Epithelial cell of esophagus (primary cell): ENCODE results near the gene PBRM1.

Experiments used
- DNase-seq: peaks from one replicate; pipeline ENCODE4 v3.0.0; 2010; ENCODE audit warnings: low read depth
- H3K4me3 ChIP-seq: 2 replicates; pipeline ENCODE4 v1.5.1; 2011; ENCODE audit warnings: mild to moderate bottlenecking, low read length, control low read depth
- TF ChIP-seq, protein P1 (sequence below): IDR thresholded peaks from 2 replicates; pipeline ENCODE4 v1.5.1; 2011; ENCODE audit warnings: low read depth, mild to moderate bottlenecking, low read length, control low read depth, inconsistent platforms; ENCODE audit not compliant: insufficient read depth; ENCODE audit errors: missing control alignments

The PBRM1 gene

DNA sequence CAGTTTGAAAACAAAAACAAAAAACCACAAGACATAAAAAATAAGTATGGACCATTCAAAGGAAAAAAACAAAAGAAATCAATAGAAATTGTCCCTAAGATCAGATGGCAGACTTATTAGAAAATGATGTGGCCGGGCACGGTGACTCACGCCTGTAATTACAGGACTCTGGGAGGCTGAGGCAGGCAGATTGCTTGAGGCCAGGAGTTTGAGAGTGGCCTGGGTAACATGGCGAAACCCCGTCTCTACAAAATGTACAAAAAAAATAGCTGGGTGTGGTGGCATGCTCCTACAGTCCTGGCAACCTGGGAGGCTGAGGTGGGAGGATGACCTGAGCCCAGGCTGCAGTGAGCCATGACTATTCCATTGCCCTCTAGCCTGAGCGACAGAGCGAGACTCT lies 36.8 kb upstream of the PBRM1 start:
- peak; percentile 43 for DNase-seq
- no peak overlapping the region for H3K4me3 ChIP-seq
- TF ChIP-seq, protein P1, sequence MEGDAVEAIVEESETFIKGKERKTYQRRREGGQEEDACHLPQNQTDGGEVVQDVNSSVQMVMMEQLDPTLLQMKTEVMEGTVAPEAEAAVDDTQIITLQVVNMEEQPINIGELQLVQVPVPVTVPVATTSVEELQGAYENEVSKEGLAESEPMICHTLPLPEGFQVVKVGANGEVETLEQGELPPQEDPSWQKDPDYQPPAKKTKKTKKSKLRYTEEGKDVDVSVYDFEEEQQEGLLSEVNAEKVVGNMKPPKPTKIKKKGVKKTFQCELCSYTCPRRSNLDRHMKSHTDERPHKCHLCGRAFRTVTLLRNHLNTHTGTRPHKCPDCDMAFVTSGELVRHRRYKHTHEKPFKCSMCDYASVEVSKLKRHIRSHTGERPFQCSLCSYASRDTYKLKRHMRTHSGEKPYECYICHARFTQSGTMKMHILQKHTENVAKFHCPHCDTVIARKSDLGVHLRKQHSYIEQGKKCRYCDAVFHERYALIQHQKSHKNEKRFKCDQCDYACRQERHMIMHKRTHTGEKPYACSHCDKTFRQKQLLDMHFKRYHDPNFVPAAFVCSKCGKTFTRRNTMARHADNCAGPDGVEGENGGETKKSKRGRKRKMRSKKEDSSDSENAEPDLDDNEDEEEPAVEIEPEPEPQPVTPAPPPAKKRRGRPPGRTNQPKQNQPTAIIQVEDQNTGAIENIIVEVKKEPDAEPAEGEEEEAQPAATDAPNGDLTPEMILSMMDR: no peak

DNA sequence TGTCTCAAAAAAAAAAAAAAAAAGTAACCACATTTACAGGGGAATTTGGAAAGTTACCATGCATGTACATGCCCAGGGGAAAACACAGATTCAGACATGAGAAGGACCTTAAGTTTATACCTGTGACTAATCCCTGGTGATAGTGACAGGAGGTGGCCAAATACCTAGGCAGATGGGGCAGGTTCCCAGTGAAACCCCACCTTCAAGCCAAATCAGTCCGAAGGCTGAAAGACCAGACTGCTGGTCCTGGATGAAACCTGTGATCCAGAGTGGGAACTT lies 36.0 kb upstream of the PBRM1 start:
- H3K4me3 ChIP-seq: no peak overlapping the region
- TF ChIP-seq, protein P1: no peak
- peak; percentile 44 for DNase-seq

DNA sequence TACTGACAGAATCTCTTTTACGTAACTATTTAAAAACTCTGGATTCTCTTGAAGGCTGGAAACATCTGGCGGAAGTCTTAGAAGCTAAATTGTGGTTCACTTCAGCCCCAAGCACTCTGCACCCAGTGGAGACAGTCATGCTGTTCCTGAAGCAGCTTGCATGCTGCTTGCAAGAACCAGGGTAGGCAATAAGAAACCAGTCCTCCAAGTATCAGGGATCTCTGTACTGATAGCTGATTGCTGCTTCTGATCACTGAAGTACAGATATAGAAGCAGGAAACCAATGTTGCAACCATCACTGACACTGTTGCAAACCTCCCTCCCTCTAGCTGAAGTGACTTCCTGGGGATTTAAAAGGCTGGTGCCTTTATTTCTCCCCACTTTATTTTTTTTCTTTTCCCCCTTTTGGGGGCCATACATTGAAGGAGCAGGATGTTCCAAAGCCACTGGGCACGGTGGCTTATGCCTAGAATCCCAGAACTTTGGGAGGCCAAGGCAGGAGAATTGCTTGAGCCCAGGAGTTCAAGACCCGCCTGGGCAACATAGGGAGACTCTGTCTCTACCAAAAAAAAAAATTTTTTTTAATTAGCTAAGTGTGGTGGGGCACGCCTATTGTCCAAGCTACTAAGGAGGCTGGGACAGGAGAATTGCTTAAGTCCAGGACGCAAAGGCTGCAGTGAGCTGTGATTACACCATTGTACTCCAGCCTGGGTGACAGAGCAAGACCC lies 35.5 kb upstream of the PBRM1 start:
- TF ChIP-seq, protein P1: no peak
- no peak for DNase-seq
- no peak overlapping the region for H3K4me3 ChIP-seq

DNA sequence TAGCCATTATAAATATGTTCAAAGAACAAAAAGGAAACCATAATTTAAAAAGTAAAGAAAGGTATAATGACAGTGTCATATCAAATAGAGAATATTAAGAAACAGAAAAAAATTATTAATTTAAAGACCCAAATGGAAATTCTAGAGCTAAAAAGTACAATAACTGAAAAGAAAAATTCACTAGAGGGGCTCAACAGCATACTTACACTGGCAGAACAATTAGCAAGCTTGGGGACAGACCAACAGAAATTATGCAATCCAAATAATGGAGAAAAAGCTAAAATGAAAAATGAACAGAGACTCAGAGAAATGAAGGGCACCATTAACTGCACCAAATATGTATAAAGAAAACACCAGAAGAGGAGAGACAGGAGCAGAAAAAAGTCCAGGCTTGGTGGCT lies 33.9 kb upstream of the PBRM1 start:
- TF ChIP-seq, protein P1: no peak
- no peak for DNase-seq
- H3K4me3 ChIP-seq: no peak overlapping the region

DNA sequence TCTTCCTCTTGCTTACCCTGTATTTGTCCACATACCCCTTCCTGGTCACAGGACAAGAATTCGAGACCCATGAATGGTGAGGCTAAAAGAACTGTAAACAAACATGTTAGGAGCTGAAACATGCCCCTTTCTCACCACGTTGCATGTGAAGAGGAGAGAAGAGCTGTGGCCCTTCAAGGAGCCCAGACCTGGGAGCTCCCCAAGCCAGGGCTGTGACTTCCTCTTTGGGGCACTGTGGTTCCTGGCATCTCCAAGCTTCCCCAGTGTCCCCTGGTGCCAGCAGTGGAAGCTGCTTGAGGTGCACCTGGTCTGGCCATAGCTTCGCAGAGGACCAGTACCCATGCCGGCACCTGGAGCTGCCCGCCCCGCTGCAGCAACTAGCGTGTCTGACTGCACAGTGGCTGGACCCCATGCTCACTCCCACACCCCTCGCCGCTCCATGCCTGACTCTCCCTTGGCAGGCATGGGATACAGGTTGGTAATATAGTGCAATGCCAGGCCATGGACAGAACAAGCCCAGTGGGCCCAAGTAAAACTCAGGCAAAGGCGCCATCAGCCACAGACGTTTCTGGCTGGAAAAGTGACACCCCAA lies 30.1 kb upstream of the PBRM1 start:
- TF ChIP-seq, protein P1: no peak
- H3K4me3 ChIP-seq: no peak overlapping the region
- no peak for DNase-seq

DNA sequence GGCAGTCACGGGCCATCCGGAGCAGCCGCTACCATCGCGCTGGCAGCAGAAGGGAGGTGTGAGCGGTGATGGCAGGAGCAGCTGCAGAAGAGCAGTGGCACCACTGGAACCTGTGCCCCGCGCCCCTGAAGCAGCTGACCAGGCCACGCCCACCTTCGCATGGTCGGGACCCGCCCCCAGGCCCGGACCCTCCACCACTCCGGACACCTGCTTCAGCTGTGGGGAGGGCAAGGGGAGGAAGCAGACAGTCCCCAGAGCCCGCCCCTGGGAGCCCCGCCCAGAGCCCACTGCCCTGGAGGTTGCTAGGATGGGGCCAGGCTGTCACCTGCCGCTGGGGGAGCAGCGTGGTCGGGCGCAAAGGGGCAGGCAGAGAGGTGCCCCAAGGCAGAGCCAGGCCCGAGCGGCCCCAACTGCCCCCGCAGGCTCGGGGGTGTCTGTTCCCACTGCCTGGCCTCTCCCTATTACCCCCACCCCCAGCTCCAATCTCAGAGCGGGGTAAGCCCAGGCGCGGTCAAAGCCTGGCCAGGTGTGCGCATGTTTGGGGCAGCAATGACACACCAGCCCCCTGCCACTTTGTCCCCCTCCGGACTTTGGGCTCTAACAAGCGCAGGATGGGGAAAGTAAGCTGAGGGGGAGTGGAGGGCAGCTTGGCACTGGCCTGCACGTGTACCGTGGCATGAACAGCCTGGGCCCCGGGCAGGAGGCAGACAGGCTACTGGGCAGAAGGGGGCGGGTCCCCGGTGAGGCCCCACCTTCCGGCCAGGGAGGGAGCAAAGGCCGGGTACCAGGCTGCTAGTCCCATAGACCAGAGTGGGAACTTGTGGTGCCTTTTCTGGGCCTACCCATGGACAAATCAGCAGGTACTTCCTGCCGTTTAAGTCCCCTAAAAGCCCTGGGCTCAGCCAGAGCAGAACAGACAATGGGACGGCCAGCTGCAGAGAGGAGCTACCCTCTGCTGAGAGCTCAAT lies 28.9 kb upstream of the PBRM1 start:
- no peak overlapping the region for H3K4me3 ChIP-seq
- DNase-seq: no peak
- TF ChIP-seq, protein P1: no peak
